H1 (cell line): Measurements from ENCODE around the gene MC4R.

Experiments used
- BCL11A ChIP-seq, 2 experiments: IDR thresholded peaks; one replicate each; pipeline ENCODE4 v1.6.1; 2011; ENCODE audit warnings: low read depth in 2 of 2, low read length in 2 of 2, mild to moderate bottlenecking in 2 of 2
- EZH2 ChIP-seq: fragments of 200-600 bp; sonication (generic); IDR thresholded peaks from 2 replicates; pipeline ENCODE4 v1.7.1; 2012; ENCODE audit warnings: low read depth, mild to moderate bottlenecking, moderate library complexity, low read length, inconsistent platforms; ENCODE audit not compliant: severe bottlenecking
- FOSL1 ChIP-seq: IDR thresholded peaks from 2 replicates; pipeline ENCODE4 v1.6.1; 2011; ENCODE audit warnings: mild to moderate bottlenecking, low read depth, low read length, moderate library complexity; ENCODE audit not compliant: insufficient read depth
- GTF2F1 ChIP-seq: IDR thresholded peaks from 2 replicates; pipeline ENCODE4 v1.6.1; 2012; ENCODE audit warnings: low read depth, low read length, improper control_type of control experiment, borderline replicate concordance
- KDM1A ChIP-seq: fragments of 200-600, 300-600 bp; sonication (generic); IDR thresholded peaks from 2 replicates; pipeline ENCODE4 v1.7.1; 2016; ENCODE audit warnings: mild to moderate bottlenecking, low read length, borderline replicate concordance
- POLR2A ChIP-seq, 2 experiments: IDR thresholded peaks; 1 replicate in 1 of 2; 2 replicates in 1 of 2; pipeline ENCODE4 v1.6.1; 2011; ENCODE audit warnings: low read depth in 2 of 2, low read length in 2 of 2, mild to moderate bottlenecking in 2 of 2; ENCODE audit errors: control extremely low read depth in 1 of 2
- TAF1 ChIP-seq: IDR thresholded peaks from 2 replicates; pipeline ENCODE4 v1.6.1; 2011; ENCODE audit warnings: mild to moderate bottlenecking, low read depth, low read length
- TBP ChIP-seq: IDR thresholded peaks from 2 replicates; pipeline ENCODE4 v1.6.1; 2011; ENCODE audit warnings: low read depth, low read length, improper control_type of control experiment
- TF ChIP-seq, protein P1 (sequence below), 3 experiments: IDR thresholded peaks; 1 replicate in 2 of 3; 2 replicates in 1 of 3; pipeline versions ENCODE4 v1.5.1 to v1.6.1; 2011; ENCODE audit warnings: low read length in 3 of 3, mild to moderate bottlenecking in 3 of 3, inconsistent platforms in 2 of 3, low read depth in 1 of 3, moderate library complexity in 1 of 3; ENCODE audit not compliant: insufficient read depth in 1 of 3; ENCODE audit errors: control extremely low read depth in 1 of 3
- TF ChIP-seq, protein P2 (sequence below): IDR thresholded peaks from 2 replicates; pipeline ENCODE4 v1.6.1; 2012; ENCODE audit warnings: inconsistent platforms
- TF ChIP-seq, protein P3 (sequence below): IDR thresholded peaks from 2 replicates; pipeline ENCODE4 v1.6.1; 2011; ENCODE audit warnings: low read depth, mild to moderate bottlenecking, low read length; ENCODE audit not compliant: insufficient read depth

DNA sequence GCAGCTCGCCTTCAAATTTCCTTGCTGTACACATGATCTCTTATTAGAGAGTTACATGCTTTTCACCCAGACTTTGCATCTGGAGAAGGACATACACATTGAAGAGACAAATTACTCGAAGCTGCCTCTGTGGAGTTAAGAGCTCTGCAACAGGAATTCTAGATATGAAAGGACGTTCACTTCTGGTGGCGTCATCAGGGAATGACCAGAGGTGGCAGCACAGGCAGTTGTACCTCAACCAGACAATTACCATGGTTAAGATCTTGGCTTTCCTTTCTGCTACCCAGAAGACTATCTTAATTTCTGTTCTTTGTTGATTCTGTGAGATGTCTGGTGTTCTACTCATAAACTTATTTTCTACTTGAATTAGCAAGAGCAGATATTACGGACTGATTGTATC, 39.1 kb upstream of the MC4R start:
- TF ChIP-seq POLR2A (IDR thresholded peaks at IDR 0.05; ENCODE audit: control extremely low read depth in 1 of 2, low read depth in 2 of 2, low read length in 2 of 2) (no peak), BCL11A (IDR thresholded peaks at IDR 0.05; ENCODE audit: low read depth in 2 of 2, low read length in 2 of 2) (no peak), TAF1 (no peak), GTF2F1 (no peak), FOSL1 (no peak), EZH2 (no peak), KDM1A (no peak), TBP (no peak)
- TF ChIP-seq, protein P1, sequence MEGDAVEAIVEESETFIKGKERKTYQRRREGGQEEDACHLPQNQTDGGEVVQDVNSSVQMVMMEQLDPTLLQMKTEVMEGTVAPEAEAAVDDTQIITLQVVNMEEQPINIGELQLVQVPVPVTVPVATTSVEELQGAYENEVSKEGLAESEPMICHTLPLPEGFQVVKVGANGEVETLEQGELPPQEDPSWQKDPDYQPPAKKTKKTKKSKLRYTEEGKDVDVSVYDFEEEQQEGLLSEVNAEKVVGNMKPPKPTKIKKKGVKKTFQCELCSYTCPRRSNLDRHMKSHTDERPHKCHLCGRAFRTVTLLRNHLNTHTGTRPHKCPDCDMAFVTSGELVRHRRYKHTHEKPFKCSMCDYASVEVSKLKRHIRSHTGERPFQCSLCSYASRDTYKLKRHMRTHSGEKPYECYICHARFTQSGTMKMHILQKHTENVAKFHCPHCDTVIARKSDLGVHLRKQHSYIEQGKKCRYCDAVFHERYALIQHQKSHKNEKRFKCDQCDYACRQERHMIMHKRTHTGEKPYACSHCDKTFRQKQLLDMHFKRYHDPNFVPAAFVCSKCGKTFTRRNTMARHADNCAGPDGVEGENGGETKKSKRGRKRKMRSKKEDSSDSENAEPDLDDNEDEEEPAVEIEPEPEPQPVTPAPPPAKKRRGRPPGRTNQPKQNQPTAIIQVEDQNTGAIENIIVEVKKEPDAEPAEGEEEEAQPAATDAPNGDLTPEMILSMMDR (IDR thresholded peaks at IDR 0.05; ENCODE audit: control extremely low read depth in 1 of 3, insufficient read depth in 1 of 3, low read depth in 1 of 3, low read length in 3 of 3), result peak; percentile 34 to 58 (median 35)
- TF ChIP-seq, protein P2, sequence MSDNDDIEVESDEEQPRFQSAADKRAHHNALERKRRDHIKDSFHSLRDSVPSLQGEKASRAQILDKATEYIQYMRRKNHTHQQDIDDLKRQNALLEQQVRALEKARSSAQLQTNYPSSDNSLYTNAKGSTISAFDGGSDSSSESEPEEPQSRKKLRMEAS, result no peak
- TF ChIP-seq, protein P3, sequence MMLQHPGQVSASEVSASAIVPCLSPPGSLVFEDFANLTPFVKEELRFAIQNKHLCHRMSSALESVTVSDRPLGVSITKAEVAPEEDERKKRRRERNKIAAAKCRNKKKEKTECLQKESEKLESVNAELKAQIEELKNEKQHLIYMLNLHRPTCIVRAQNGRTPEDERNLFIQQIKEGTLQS, result no peak
